Heart left ventricle (tissue), 16 donors: ENCODE measurements around the gene INO80. TPM values are rescaled to one million over a fixed set of nuclear protein-coding genes. Genes with fewer than 3 reads are reported as not detected.

ENCODE experiments used
- ATAC-seq, 4 donors: fragments of 200-7000 bp; cut with Tn5 transposase; one replicate each; pipeline ENCODE4 v1.9.1; 2020 to 2022; ENCODE audit warnings: moderate library complexity in 4 of 4, mild to moderate bottlenecking in 3 of 4, moderate number of reproducible peaks in 1 of 4
- DNase-seq, 5 donors: peaks; one replicate each; pipeline ENCODE4 v3.0.0-alpha.2; 2020
- H3K27ac ChIP-seq, 12 donors: fragments of 200-600 bp; sonication (generic) in 4 of 12; one replicate each; pipeline versions ENCODE4 v1.5.0 to v1.8.0; 2016 to 2022; ENCODE audit warnings: mild to moderate bottlenecking in 2 of 12
- H3K27me3 ChIP-seq, 9 donors: fragments of 200-600 bp; sonication (generic) in 2 of 9; one replicate each; pipeline versions ENCODE4 v1.5.1 to v1.8.0; 2016 to 2022; ENCODE audit warnings: mild to moderate bottlenecking in 3 of 9
- H3K36me3 ChIP-seq, 9 donors: fragments of 200-600 bp; sonication (generic) in 2 of 9; one replicate each; pipeline versions ENCODE4 v1.5.0 to v1.8.0; 2018 to 2022; ENCODE audit warnings: mild to moderate bottlenecking in 2 of 9
- H3K4me1 ChIP-seq, 12 donors: fragments of 200-600 bp; sonication (generic) in 4 of 12; one replicate each; pipeline versions ENCODE4 v1.5.0 to v1.8.0; 2016 to 2022; ENCODE audit warnings: mild to moderate bottlenecking in 3 of 12
- H3K4me3 ChIP-seq, 12 donors: fragments of 200-600 bp; sonication (generic) in 4 of 12; one replicate each; pipeline versions ENCODE4 v1.5.0 to v1.8.0; 2017 to 2022; ENCODE audit warnings: mild to moderate bottlenecking in 9 of 12, moderate library complexity in 4 of 12
- H3K9me3 ChIP-seq, 12 donors: fragments of 200-600 bp; sonication (generic) in 4 of 12; one replicate each; pipeline versions ENCODE4 v1.5.0 to v1.8.0; 2016 to 2022; ENCODE audit warnings: mild to moderate bottlenecking in 1 of 12
- POLR2A ChIP-seq, 2 donors: fragments of 450-650 bp; IDR thresholded peaks; one replicate each; pipeline ENCODE4 v1.6.1; 2017; ENCODE audit warnings: antibody characterized with exemption in 2 of 2, mild to moderate bottlenecking in 2 of 2, moderate library complexity in 2 of 2
- WGBS, 4 donors: extraction: QIAGEN DNeasy Blood & Tissue Kit in 2 of 4; methylation state at CpG; one replicate each; pipeline versions ENCODE4 v1.1.5 to v1.1.7; 2013 to 2018; 5-methylcytosine and 5-hydroxymethylcytosine counted together
- intact Hi-C, 10 donors: fragments of 100-400 bp; cut with DNase I; formaldehyde crosslinking; loops; one replicate each; pipeline versions ENCODE4 v1.11.1 to v1.14.2; 2022
- polyA plus RNA-seq, 2 donors: library from polyadenylated mRNA; stranded (reverse); fragments of 200-250 nt; gene quantifications; one replicate each; pipeline ENCODE4 v1.2.3, GENCODE V29; 2013
- total RNA-seq, 9 donors: library from RNA; depleted of rRNA in 2 of 9; stranded (reverse); fragments of >200 nt in 2 of 9; fragmentation: NEBNext Ultra II Directional in 3 of 9; extraction: Animal tissue kit (Norgen Biotek cat#: 25700) in 3 of 9; gene quantifications; one replicate each; pipeline versions ENCODE4 v1.1.0 to v1.2.4, GENCODE V29; 2016 to 2023
- TF ChIP-seq, protein P1 (sequence below), 12 donors: fragments of 200-600 bp; sonication (generic) in 4 of 12; IDR thresholded peaks; one replicate each; pipeline versions ENCODE4 v1.5.0 to v1.8.0; 2018 to 2022; ENCODE audit warnings: antibody characterized with exemption in 12 of 12, mild to moderate bottlenecking in 5 of 12
- donor health status: ischemic (EF 13 %, LVEDD 7.1; RV severe dilation, severe dysfunction).
- donor health status: healthy with polysubstance abuse.
- donor health status: DM: no; HTN: yes; CAD: no.
- donor health status: DM: no; HTN: no; CAD: no.
- donor health status: ischemic (EF 25% LVEDD 6.9; RV normal size, moderate dysfunction).
- donor health status: ischemic (EF 25% LVEDD 5.7; RV mildly dilated, moderate dysfunction).
- donor health status: healthy.
- donor health status: DM: yes; HTN: yes; CAD: no.
- donor health status: ischemic (EF 35%, LVEDD 5.7; RV mildly dilated, moderate dysfunction).
- donor health status: nonischemic (EF 11% LVEDD 7.7; RV severe dilation, severe dysfunction).
- donor health status: DM: yes; HTN: yes; CAD: no.
- donor health status: PGD.
- donor health status: ischemic (EF 29% LVEDD 5.4; RV normal size, mild dysfunction).
- donor health status: nonischemic (EF 23%, LVEDD 6.1; RV moderate dilation, normal function).

INO80 gene
- total and polyA plus RNA-seq, 11 donors: 4.7 to 20.9 (median 12.6) TPM

DNA sequence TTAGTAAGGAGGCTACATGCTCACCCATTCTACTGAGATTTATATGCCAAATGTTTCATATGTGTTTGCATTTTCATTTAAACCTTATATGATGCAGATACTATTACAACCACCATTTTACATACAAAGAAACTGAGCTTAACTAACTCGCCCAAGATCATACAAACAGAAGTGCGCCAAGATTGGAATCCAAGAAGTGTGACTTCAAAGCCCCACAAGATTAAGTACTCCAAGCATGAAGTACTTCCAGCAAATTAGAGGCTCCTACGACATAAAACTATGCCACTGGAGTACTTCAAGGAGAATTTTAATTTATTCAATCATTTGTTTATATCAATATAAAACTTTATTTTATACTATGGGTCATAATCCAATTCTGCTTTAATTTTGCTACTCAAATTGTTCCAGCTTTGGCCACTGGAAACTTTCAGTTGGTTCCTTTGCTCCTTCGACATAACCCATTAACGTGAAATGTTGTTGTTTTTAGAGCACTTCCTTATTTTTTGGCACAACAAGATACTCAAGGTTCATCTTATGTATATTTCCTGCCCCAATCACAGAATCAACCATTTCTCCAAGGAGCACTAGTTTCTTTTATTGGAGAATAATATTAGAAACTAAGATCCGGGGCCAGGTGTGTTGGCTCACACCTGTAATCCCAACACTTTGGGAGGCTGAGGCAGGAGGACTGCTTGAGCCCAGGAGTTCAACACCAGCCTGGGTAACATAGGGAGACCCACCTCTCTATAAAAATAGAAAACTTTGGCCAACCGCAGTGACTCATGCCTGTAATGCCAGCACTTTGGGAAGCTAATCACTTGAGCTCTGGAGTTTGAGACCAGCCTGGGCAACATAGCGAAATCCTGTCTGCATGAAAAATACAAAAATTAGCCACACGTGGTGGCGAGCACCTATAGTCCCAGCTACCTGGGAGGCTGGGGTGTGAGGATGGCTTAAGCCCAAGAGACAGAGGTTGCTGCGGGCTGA is 10.4 kb downstream of the INO80 start:
- H3K4me1 ChIP-seq: peaks cover 0 to 10% (median 3%) of the 10 kb centered on the region in 12 donors
- H3K4me3 ChIP-seq: no peak overlapping the region
- TF ChIP-seq, protein P1, sequence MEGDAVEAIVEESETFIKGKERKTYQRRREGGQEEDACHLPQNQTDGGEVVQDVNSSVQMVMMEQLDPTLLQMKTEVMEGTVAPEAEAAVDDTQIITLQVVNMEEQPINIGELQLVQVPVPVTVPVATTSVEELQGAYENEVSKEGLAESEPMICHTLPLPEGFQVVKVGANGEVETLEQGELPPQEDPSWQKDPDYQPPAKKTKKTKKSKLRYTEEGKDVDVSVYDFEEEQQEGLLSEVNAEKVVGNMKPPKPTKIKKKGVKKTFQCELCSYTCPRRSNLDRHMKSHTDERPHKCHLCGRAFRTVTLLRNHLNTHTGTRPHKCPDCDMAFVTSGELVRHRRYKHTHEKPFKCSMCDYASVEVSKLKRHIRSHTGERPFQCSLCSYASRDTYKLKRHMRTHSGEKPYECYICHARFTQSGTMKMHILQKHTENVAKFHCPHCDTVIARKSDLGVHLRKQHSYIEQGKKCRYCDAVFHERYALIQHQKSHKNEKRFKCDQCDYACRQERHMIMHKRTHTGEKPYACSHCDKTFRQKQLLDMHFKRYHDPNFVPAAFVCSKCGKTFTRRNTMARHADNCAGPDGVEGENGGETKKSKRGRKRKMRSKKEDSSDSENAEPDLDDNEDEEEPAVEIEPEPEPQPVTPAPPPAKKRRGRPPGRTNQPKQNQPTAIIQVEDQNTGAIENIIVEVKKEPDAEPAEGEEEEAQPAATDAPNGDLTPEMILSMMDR (IDR thresholded peaks at IDR 0.05): no peak
- TF ChIP-seq POLR2A (IDR thresholded peaks at IDR 0.05): no peak
- ATAC-seq (no peak), DNase-seq (no peak)
- no peak overlapping the region for H3K27ac ChIP-seq
- H3K36me3 ChIP-seq: peaks cover 0 to 16% (median 2%) of the 10 kb centered on the region in 9 donors
- intact Hi-C loops: loop anchor here in 1 of 10 donors (10.0 kb wide), 1 partner anchor 641 kb away; no protein-coding TSS in a partner anchor
- H3K9me3 ChIP-seq: no peaks in the 10 kb centered on the region
- 90 to 94% (median 91%) methylated on average over 11 of the region's 11 CpGs for WGBS, 4 donors
- no peaks in the 10 kb centered on the region for H3K27me3 ChIP-seq

DNA sequence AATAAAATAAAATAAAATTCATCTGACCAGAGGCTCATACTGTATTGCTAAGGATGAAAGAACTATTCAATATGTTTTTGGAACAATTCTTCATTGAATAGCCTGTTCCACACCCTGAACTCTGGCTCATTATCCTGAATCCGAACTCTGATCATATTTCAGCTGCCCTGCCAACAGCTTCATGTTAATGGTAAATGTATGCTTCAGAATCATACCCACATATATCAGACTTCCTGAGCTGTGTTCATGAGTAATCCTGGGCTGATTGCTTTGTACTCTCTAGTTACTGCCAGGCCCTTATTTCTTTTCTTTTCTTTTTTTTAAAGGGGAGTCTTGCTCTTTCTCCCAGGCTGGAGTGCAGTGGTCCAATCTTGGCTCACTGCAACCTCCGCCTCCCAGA is 11.8 kb downstream of the INO80 start:
- intact Hi-C loops: loop anchor here in 1 of 10 donors (10.0 kb wide), 1 partner anchor 639 kb away; no protein-coding TSS in a partner anchor

DNA sequence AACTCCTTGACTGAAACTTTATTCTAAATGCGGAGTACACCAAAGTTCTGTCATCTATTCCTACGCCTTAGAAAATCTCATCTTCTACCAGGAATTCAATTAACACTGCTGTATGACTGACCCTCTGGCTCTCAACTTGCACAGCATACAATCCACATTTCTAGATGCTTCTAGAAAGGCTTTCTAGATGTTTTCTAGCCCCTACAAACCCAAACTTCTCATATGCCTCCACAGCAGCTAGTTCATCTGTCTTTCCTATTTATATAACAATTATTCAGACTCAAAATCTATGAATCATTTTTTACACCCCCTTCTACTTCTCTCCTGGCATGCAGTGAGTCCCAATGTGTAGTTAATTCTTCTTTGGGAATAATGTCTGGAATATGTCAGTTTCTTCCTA is 13.2 kb downstream of the INO80 start:
- Histone ChIP-seq H3K36me3 (peaks cover 0 to 21% (median 9%) of the 10 kb centered on the region in 9 donors), H3K9me3 (no peaks in the 10 kb centered on the region), H3K27ac (no peak overlapping the region), H3K4me3 (no peak overlapping the region), H3K4me1 (peaks cover 0 to 10% (median 0%) of the 10 kb centered on the region in 12 donors), H3K27me3 (no peaks in the 10 kb centered on the region)
- intact Hi-C loops: loop anchor here in 1 of 10 donors (10.0 kb wide), 1 partner anchor 638 kb away; no protein-coding TSS in a partner anchor
- 93 to 98% (median 97%) methylated on average over 2 of the region's 2 CpGs for WGBS, 4 donors
- no peak for ATAC-seq
- TF ChIP-seq, protein P1 (IDR thresholded peaks at IDR 0.05): no peak
- TF ChIP-seq POLR2A (IDR thresholded peaks at IDR 0.05): no peak
- DNase-seq: no peak

More for the DNA sequence above, 11.8 kb downstream of the INO80 start:
- Histone ChIP-seq H3K4me1 (peaks cover 0 to 10% (median 2%) of the 10 kb centered on the region in 12 donors), H3K36me3 (peaks cover 0 to 16% (median 7%) of the 10 kb centered on the region in 9 donors), H3K27ac (no peak overlapping the region), H3K9me3 (no peaks in the 10 kb centered on the region), H3K27me3 (no peaks in the 10 kb centered on the region), H3K4me3 (no peak overlapping the region)
- DNase-seq: no peak
- no peak for ATAC-seq
- TF ChIP-seq, protein P1 (IDR thresholded peaks at IDR 0.05): no peak
- no peak for TF ChIP-seq POLR2A (IDR thresholded peaks at IDR 0.05)
- WGBS, 4 donors: 93 to 98% (median 95%) methylated on average over 2 of the region's 2 CpGs

DNA sequence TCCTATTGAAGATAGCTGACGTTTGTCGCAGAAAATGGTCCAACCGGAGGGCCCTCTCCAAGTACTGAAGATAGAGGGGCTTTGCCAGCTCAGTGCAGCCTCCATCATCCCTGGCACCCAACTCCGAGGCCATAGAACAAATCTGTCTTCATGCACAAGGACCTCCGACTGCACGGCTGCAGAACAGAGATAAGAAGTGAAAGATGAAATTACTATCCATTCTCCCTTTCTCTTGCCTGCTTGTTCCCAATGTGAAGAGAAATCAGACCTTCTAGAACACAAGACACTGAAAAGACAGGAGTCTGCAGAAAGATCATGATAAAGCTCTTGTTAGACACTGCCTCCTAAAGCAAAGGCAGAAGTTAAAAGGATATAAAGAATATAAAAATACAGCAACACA is 19.9 kb downstream of the INO80 start:
- H3K36me3 ChIP-seq: peaks cover 0 to 81% (median 61%) of the 10 kb centered on the region in 9 donors
- 66 to 75% (median 69%) methylated on average over 6 of the region's 6 CpGs for WGBS, 4 donors

More for the DNA sequence above, 19.9 kb downstream of the INO80 start:
- no peaks in the 10 kb centered on the region for H3K9me3 ChIP-seq
- DNase-seq: no peak
- no peak for ATAC-seq
- H3K4me1 ChIP-seq: no peaks in the 10 kb centered on the region
- no peak overlapping the region for H3K27ac ChIP-seq
- no peak overlapping the region for H3K4me3 ChIP-seq
- H3K27me3 ChIP-seq: no peaks in the 10 kb centered on the region
- intact Hi-C loops: no loop called here
- TF ChIP-seq, protein P1 (IDR thresholded peaks at IDR 0.05): no peak
- TF ChIP-seq POLR2A (IDR thresholded peaks at IDR 0.05): no peak
